GM19438 (cell line): ENCODE results near the gene PSMC3.

Source experiments
- ATAC-seq: cut with Tn5 transposase; IDR thresholded peaks from one replicate; pipeline ENCODE4 v1.9.1; 2021; ENCODE audit warnings: low read depth; ENCODE audit not compliant: unreplicated experiment

PSMC3 gene

GRCh38 chr11:47395223-47396048 is 30.8 kb downstream of the PSMC3 start:
- no peak for ATAC-seq

DNA sequence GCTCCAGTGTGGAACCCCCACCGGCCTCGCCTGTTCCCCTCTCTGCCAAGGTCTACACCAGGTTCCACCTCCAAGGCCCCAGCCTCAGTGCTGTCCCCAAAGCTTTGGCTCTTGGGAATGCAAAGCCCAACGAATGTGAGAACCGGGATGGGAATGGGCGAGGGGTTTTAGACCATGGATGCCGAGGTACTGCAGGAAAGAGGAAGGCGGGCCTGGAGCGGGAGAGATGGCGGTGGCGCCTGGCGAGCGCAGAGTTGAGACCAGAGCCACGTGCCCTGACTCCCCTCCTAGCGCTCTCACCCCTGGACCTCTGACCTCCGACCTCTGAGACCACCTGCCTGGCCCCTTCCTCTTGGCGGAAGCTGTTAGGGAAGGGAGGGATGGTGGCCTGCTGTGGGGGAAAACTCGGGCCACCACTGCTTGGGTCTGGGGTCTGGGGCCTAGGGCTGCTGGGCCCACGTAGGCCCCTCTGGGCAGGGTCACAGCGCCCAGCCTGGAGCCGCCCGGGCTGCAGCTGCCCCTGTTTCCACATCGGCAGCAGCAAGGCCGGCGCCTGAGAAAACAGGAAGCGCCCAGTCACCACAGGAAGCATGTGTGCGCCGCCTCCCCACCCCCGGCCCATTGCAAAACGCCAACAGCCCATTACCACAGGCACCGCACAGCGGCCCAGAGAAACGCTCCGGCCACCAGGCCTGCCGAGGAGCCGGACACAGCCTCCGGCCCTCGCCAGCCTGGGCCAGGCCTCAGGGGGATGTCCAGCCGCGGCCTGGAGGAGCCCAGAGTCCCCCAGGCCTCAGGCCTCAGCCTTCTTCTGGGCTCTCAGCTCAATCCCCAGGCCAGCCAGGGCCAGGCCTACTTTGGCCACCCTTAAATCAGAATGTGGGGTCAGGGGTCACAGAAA is 31.7 kb downstream of the PSMC3 start:
- peak; percentile 55 for ATAC-seq

DNA sequence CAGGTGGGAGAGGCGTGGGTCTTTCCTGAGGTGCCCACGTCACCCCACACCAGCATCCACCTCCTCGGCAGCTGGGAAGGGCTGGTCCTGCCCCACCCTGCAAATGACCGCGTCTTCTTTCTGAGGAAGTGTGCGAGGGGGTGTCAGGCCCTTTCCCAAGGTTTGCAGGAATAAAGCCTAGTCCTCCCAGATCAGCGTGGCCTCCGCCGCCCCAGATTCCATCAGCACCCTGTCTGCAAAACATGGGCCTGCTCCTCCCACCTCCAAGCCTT is 32.3 kb downstream of the PSMC3 start:
- ATAC-seq: no peak

DNA sequence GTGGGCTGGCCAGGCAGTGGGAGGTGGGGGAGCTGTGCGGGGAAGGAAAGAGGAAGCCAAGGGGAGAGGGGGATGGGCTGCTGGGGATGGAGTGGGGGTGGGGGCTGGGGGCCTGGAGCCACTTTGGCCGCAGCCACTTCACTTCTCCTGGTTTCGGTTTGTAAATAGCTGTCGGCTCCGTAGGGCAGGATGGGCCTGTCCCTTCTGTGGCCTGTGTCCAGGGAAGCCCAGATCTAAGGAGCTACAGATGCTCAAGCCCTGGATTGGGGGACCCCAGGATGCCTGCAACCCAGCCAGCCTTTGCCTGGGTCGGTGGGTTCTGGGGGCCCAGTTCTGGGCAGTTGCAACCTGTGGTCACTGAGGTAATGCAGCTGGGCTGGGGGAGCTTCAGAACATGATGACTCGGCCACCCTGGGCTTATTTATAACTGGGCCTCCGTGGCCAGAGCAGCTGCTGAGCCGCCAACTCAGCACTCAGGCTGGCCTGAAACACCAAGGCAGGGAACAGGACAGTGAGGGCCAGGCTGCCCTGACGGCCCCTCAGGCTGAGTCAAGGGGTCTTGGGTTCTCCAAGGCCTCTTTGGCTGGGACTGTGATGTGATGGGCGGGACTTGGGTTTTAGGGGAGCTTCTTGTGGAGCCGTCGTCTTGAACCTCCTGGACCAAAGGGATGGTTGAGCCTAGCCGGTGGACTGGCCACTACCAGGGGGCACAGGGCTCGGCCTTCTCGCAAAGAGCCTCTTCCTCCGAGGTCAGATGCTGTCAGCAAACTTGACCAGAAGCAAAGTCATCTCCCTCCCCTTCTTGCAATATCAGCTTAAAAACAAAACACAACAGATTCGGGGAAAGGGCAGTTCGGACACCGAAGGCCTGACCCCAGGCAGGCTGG is 32.8 kb downstream of the PSMC3 start:
- ATAC-seq: no peak

- ATAC-seq: no peak
Observed at GRCh38 chr11:47392546-47393162, 33.6 kb downstream of the PSMC3 start.

DNA sequence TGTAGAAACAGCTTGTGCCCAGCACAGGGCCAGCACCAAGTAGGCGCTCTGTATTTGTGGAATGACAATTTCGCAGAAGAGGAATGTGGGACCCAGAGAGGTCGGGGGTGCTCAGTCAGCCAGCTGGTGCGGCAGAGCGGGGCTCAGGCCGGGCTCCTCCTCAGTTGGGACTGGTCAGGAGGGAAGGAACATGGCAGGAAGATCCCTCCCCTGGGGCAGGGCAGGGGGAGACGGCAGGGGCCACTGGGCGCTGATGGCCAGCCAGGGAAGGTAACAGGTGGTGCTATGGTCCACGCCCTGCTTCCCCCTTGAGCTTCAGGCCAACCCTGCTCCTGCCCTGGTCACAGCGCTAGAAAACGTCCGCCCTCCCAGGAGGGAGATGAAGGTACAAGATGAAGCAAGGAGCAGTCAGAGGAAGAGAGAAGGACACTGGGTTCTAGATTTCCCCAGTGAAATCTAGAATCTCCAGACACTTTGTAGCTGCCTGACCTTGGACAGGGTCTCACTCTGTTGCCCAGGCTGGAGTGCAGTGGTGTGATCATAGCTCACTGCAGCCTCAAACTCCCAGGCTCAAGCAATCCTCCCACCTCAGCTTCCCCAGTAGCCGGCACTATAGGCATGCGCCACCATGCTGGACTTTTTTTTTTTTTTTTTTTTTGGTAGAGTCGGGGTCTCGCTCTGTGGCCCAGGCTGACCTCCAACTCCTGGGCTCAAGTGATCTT is 34.4 kb downstream of the PSMC3 start:
- no peak for ATAC-seq

- ATAC-seq: no peak
Observed at GRCh38 chr11:47391077-47391583, 35.1 kb downstream of the PSMC3 start.

DNA sequence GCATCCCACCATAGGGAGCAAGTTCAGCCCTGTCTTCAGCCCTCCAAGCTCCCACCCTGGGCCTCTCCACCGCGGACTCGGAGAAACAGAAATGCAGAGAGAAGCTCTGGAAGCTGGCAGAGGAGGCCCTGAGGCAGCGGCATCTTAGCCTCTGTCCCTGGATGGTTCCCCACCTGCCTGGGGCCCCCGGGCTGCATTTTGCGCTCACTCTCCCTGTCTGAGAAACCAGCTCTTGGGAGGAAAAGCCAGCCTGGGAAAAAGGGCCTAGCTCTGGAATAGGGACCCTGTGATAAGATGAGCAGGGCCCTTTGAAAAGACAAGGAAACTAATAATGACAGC is 35.8 kb downstream of the PSMC3 start:
- no peak for ATAC-seq

- no peak for ATAC-seq
Observed at GRCh38 chr11:47389577-47390421, 36.4 kb downstream of the PSMC3 start.

DNA sequence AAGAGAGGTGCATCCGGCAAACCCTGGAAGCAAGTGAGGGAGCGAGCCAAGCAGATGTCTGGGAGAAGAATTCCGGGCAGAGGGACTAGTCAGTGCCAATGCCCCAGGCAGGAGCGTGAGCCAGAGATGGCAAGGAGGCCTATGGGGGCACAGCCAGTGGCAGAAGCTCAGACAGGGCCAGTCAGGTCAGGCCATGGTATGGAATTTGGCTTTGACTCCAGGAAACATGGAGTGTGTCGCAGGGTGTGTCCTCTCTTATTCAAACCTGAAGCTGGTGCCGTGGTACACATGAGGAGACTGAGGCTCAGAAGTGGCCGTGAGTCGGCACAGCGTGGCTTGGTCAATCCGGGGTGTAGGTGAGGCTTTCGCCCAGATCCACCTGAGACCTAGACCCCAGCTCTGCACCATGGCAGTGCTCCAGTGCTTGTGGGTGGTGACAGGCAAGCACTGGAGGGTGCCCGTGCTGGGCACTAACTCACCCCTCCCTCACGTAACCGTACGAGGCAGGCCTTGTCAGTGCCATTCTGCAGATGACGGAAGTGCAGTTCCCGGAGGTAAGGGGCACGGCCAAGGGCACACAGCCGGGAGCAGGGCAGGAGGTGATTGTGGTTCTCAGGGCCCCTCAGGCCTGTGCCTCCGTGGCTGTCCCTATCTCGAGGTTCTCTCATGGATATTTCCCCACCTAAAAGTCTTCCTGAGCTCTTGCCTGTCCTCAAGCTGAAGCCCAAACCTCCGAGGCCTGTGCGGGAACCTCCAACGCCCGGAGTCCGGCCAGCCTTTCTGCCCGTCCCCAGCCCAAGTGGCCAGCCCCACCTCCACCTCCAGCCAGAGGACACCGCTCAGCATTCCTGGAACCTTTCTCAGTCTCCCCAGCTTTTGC is 37.3 kb downstream of the PSMC3 start:
- no peak for ATAC-seq

- no peak for ATAC-seq
Observed at GRCh38 chr11:47387944-47388696, 38.1 kb downstream of the PSMC3 start.

- ATAC-seq: no peak
Observed at GRCh38 chr11:47384498-47384897, 41.7 kb downstream of the PSMC3 start.

DNA sequence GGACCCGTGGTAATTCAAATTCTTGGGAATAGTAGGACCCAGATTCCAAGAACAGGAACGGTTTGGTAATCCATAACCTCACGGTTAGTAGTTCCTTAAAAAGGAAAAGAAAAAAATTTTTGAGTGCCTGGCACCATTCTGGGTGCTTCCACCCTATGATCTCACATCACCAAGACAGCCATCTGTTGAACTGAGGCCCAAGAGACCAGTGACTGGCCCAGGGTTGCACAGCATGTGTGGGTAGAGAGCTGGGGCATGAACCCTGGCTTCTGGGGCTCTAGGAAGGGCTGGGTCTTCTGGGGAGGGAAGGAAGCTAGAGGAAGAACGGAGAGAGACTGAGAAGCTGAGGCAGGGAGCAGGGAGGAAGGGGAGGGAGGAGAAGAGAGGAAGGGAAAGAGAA is 43.2 kb downstream of the PSMC3 start:
- no peak for ATAC-seq

DNA sequence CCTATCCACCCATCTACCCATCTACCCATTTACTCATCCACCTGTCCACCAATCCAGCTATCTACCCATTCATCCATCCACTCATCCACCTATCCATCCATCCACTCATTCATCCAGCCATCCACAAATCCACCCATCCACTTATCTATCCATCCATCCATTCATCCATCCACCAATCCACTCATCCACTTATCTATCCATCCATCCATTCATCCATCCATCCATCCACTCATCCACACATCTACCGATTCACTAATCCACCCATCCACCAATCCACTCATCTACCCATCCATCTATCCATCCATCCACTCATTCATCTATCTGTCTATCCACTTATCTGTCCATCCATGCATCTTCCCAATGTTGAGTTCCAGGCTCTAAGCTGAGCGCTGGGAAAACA is 46.2 kb downstream of the PSMC3 start:
- ATAC-seq: no peak

- ATAC-seq: no peak
Observed at GRCh38 chr11:47379317-47379716, 46.9 kb downstream of the PSMC3 start.

- peak; percentile 2 for ATAC-seq
Observed at GRCh38 chr11:47378836-47379170, 47.4 kb downstream of the PSMC3 start.
